B cell (primary cell): ENCODE data around the gene PNLIPRP1.

Source experiments
- CTCF ChIP-seq: fragments of 200-600 bp; IDR thresholded peaks from one replicate; pipeline ENCODE4 v1.8.0; 2022; ENCODE audit warnings: antibody characterized with exemption, mild to moderate bottlenecking
- EZH2 ChIP-seq: IDR thresholded peaks from 2 replicates; pipeline ENCODE4 v1.6.1; 2012; ENCODE audit warnings: borderline replicate concordance, low read depth, mild to moderate bottlenecking, moderate library complexity, low read length; ENCODE audit not compliant: insufficient read depth, poor library complexity, severe bottlenecking

DNA sequence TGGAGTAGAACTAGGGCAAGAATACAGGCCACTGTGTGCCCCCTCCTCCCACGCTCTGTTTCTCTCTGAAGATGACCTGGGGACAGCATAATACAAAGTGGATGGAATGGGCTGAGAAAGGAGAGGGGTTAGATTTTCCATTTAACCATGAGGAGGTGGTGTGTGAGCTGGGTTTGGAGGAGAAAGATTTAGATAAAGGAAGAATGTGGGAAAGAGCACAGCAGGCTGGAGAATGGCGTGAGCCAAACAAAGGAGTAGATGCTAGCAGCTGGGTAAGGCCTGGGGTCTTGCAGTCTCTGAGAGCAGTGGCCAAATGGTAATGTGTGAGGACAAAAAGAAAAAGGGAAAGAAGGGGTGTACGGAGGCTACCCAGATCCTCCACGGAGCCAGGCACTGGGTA is 38.6 kb downstream of the PNLIPRP1 start:
- TF ChIP-seq CTCF (no peak), EZH2 (no peak)
